Neural progenitor cell (in vitro differentiated cells): ENCODE data around the gene IKZF3. TPM values are rescaled to one million over a fixed set of nuclear protein-coding genes. Genes with fewer than 3 reads are reported as not detected.

Source experiments
- DNase-seq: peaks from one replicate; pipeline ENCODE4 v3.0.0-alpha.2; 2016; ENCODE audit warnings: low spot score
- H2AFZ ChIP-seq: fragments of 200-600 bp; sonication (generic); replicated peaks from 2 replicates; pipeline ENCODE4 v1.6.1; 2016; ENCODE audit warnings: antibody characterized with exemption
- H3F3A ChIP-seq: fragments of 200-600 bp; sonication (generic); 2 replicates; pipeline ENCODE4 v1.6.1; 2016; ENCODE audit warnings: antibody characterized with exemption, low read depth
- H3K27ac ChIP-seq: fragments of 200-600 bp; sonication (generic); 2 replicates; pipeline ENCODE4 v1.5.1; 2016; ENCODE audit warnings: mild to moderate bottlenecking
- H3K27me3 ChIP-seq: fragments of 200-600 bp; sonication (generic); 2 replicates; pipeline ENCODE4 v1.6.1; 2016; ENCODE audit warnings: mild to moderate bottlenecking, moderate library complexity
- H3K36me3 ChIP-seq: fragments of 200-600 bp; sonication (generic); 2 replicates; pipeline ENCODE4 v1.5.1; 2016
- H3K4me1 ChIP-seq: fragments of 200-600 bp; sonication (generic); 2 replicates; pipeline ENCODE4 v1.6.1; 2016; ENCODE audit warnings: mixed run types
- H3K4me2 ChIP-seq: fragments of 200-600 bp; sonication (generic); 2 replicates; pipeline ENCODE4 v1.6.1; 2016
- H3K4me3 ChIP-seq: fragments of 200-600 bp; sonication (generic); 2 replicates; pipeline ENCODE4 v1.5.1; 2016
- H3K79me2 ChIP-seq: fragments of 200-600 bp; sonication (generic); 2 replicates; pipeline ENCODE4 v1.6.1; 2016; ENCODE audit warnings: low read depth
- H3K9ac ChIP-seq: fragments of 200-600 bp; sonication (generic); 2 replicates; pipeline ENCODE4 v1.6.1; 2016
- H3K9me3 ChIP-seq: fragments of 200-600 bp; sonication (generic); 2 replicates; pipeline ENCODE4 v1.5.1; 2016; ENCODE audit warnings: low read depth
- H4K20me1 ChIP-seq: fragments of 200-600 bp; sonication (generic); 2 replicates; pipeline ENCODE4 v1.6.1; 2016; ENCODE audit warnings: low read depth
- H3K27ac Mint-ChIP-seq: 3 replicates; pipeline ENCODE4 v1.8.0; 2021; ENCODE audit warnings: mixed read lengths
- H3K27me3 Mint-ChIP-seq: 2 replicates; pipeline ENCODE4 v1.8.0; 2022; ENCODE audit warnings: low read depth, mild to moderate bottlenecking, inconsistent platforms, moderate library complexity, mixed read lengths; ENCODE audit not compliant: insufficient read depth
- H3K36me3 Mint-ChIP-seq: 3 replicates; pipeline ENCODE4 v1.8.0; 2021; ENCODE audit warnings: mixed read lengths
- H3K4me1 Mint-ChIP-seq: 3 replicates; pipeline ENCODE4 v1.8.0; 2021; ENCODE audit warnings: mixed read lengths
- H3K4me3 Mint-ChIP-seq: 3 replicates; pipeline ENCODE4 v1.8.0; 2021; ENCODE audit warnings: mild to moderate bottlenecking, moderate library complexity, mixed read lengths
- H3K9me3 Mint-ChIP-seq: 3 replicates; pipeline ENCODE4 v1.8.0; 2020; ENCODE audit warnings: mixed read lengths
- EZH2 ChIP-seq: fragments of 200-600 bp; sonication (generic); IDR thresholded peaks from 2 replicates; pipeline ENCODE4 v1.6.1; 2017; ENCODE audit warnings: antibody characterized with exemption, mild to moderate bottlenecking, moderate library complexity
- EZH2phosphoT487 ChIP-seq: fragments of 200-600 bp; sonication (generic); IDR thresholded peaks from 2 replicates; pipeline ENCODE4 v1.6.1; 2017; ENCODE audit warnings: antibody characterized with exemption
- total RNA-seq: library from RNA; depleted of rRNA; stranded (reverse); fragments of >200 nt; gene quantifications from 2 replicates; pipeline ENCODE4 v1.2.3, GENCODE V29; 2015; ENCODE audit warnings: low replicate concordance
- TF ChIP-seq, protein P1 (sequence below): fragments of 200-600 bp; sonication (generic); IDR thresholded peaks from 2 replicates; pipeline ENCODE4 v1.5.1; 2017; ENCODE audit warnings: antibody characterized with exemption, mild to moderate bottlenecking

The IKZF3 gene
- total RNA-seq, 1 donor from 2014 or later: not detected

DNA sequence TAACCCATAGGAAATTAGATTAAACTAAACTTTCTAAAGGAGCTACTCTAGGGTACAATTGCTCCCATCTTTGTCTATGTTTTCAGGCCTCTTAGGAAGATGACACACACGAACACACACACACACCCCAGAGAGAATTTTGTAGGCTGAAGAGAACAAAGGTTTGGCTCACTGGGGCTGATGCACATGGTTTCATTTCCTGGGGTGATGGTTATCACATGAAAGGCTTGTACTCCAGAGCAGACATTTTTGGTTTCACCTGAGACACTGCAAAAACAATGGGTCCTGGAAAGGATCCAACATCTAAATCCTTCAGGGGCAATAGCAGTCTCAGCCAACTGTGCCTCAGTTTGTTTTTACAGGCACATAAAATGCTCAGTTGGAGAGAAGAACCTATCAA lies 63.6 kb downstream of the IKZF3 start:
- peak overlapping the region; percentile 26 for H3K4me2 ChIP-seq
- H4K20me1 ChIP-seq: no peaks in the 10 kb centered on the region
- no peaks in the 10 kb centered on the region for H3F3A ChIP-seq
- H3K79me2 ChIP-seq: no peaks in the 10 kb centered on the region
- no peak overlapping the region for H3K4me3 Mint-ChIP-seq
- peaks cover 2% of the 10 kb centered on the region for H3K27me3 Mint-ChIP-seq
- H3K4me1 ChIP-seq: peaks cover 14% of the 10 kb centered on the region
- no peaks in the 10 kb centered on the region for H3K27me3 ChIP-seq
- H3K9me3 ChIP-seq: no peaks in the 10 kb centered on the region
- no peaks in the 10 kb centered on the region for H3K36me3 ChIP-seq
- peaks cover 6% of the 10 kb centered on the region for H3K4me1 Mint-ChIP-seq
- H2AFZ ChIP-seq: peak overlapping the region; percentile 60
- no peak for DNase-seq
- no peak for TF ChIP-seq EZH2
- no peak for TF ChIP-seq EZH2phosphoT487
- TF ChIP-seq, protein P1, sequence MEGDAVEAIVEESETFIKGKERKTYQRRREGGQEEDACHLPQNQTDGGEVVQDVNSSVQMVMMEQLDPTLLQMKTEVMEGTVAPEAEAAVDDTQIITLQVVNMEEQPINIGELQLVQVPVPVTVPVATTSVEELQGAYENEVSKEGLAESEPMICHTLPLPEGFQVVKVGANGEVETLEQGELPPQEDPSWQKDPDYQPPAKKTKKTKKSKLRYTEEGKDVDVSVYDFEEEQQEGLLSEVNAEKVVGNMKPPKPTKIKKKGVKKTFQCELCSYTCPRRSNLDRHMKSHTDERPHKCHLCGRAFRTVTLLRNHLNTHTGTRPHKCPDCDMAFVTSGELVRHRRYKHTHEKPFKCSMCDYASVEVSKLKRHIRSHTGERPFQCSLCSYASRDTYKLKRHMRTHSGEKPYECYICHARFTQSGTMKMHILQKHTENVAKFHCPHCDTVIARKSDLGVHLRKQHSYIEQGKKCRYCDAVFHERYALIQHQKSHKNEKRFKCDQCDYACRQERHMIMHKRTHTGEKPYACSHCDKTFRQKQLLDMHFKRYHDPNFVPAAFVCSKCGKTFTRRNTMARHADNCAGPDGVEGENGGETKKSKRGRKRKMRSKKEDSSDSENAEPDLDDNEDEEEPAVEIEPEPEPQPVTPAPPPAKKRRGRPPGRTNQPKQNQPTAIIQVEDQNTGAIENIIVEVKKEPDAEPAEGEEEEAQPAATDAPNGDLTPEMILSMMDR: no peak
- H3K9me3 Mint-ChIP-seq: no peaks in the 10 kb centered on the region
- no peak overlapping the region for H3K4me3 ChIP-seq
- no peak overlapping the region for H3K27ac ChIP-seq
- no peaks in the 10 kb centered on the region for H3K36me3 Mint-ChIP-seq
- H3K9ac ChIP-seq: no peak overlapping the region
- no peak overlapping the region for H3K27ac Mint-ChIP-seq

DNA sequence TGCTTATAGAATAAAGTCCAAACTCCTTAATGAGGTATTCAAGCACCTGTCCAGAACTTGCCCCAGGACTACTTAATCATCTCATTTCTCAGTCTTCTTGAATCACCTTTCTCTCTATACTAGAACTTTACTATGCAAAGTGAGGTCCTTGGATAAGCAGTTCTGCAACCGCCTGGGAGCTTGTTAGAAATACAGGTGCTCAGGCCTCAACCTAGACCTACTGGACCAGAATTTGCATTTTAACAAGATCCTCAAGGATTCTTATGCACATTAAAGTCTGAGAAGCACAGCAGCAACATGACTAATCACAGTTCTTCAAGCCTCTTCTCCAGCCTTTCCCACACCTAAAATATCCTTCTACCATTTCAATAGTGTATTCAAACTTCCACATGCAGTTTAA lies 64.7 kb downstream of the IKZF3 start:
- peaks cover 14% of the 10 kb centered on the region for H3K4me1 ChIP-seq
- no peaks in the 10 kb centered on the region for H3K36me3 ChIP-seq
- no peak overlapping the region for H3K27ac ChIP-seq
- no peak for DNase-seq
- no peak overlapping the region for H3K4me3 ChIP-seq
- Mint-ChIP-seq H3K4me3 (no peak overlapping the region), H3K36me3 (no peaks in the 10 kb centered on the region), H3K27ac (no peak overlapping the region), H3K9me3 (no peaks in the 10 kb centered on the region), H3K27me3 (peaks cover 2% of the 10 kb centered on the region), H3K4me1 (peaks cover 6% of the 10 kb centered on the region)
- no peak overlapping the region for H2AFZ ChIP-seq
- H3K79me2 ChIP-seq: no peaks in the 10 kb centered on the region
- no peak overlapping the region for H3K4me2 ChIP-seq
- H3K9me3 ChIP-seq: no peaks in the 10 kb centered on the region
- H4K20me1 ChIP-seq: no peaks in the 10 kb centered on the region
- H3K27me3 ChIP-seq: no peaks in the 10 kb centered on the region
- no peak overlapping the region for H3K9ac ChIP-seq
- TF ChIP-seq, protein P1: no peak
- TF ChIP-seq EZH2 (no peak), EZH2phosphoT487 (no peak)
- H3F3A ChIP-seq: no peaks in the 10 kb centered on the region

DNA sequence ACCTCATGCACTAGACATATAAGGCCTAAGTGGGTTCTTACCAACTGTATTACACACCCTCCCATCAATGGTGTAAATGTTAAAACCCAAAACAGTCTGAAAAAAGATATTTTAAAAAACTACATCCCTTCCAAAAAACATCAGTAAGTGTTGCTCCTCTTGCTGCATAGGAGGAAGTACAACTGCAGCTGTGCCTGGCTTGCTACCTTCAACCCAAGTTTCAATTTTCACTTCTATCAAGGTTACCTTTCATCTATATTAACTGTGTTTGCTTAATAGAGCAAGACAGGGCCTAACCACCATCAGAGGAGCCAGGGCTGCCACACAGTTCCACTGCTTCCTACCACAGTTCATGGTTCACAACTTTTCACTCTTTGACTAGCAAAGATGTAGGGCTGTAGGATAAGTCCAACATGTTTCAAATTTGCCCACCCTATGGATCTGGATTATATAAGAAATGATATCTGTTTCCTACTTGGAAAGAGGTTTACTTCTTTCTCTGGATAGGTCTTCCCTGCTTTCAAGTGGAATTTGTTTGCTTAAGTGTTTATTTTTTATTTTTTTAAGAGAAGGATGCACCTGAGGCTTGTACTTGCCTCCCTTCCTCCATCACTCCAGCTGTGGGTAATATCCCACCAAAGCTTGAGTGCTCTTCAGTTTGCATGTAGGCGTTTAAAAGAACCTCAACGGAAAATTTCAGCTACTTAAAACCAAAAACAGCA lies 69.7 kb downstream of the IKZF3 start:
- Histone ChIP-seq H3K4me2 (no peak overlapping the region), H2AFZ (no peak overlapping the region), H3K4me1 (peaks cover 16% of the 10 kb centered on the region), H3K9me3 (no peaks in the 10 kb centered on the region), H3K27ac (no peak overlapping the region), H3K9ac (no peak overlapping the region), H3K27me3 (no peaks in the 10 kb centered on the region), H3K4me3 (no peak overlapping the region), H4K20me1 (no peaks in the 10 kb centered on the region), H3F3A (peaks cover 6% of the 10 kb centered on the region), H3K79me2 (no peaks in the 10 kb centered on the region), H3K36me3 (no peaks in the 10 kb centered on the region)
- no peak overlapping the region for H3K27ac Mint-ChIP-seq
- H3K4me1 Mint-ChIP-seq: no peaks in the 10 kb centered on the region
- no peaks in the 10 kb centered on the region for H3K36me3 Mint-ChIP-seq
- no peaks in the 10 kb centered on the region for H3K9me3 Mint-ChIP-seq
- TF ChIP-seq EZH2 (no peak), EZH2phosphoT487 (no peak)
- TF ChIP-seq, protein P1: no peak
- peaks cover 2% of the 10 kb centered on the region for H3K27me3 Mint-ChIP-seq
- no peak overlapping the region for H3K4me3 Mint-ChIP-seq
- DNase-seq: no peak
